NCI-H2196 treated with DMSO at 0.1 percent for 48 hours (cell line): ENCODE data around the gene CTXND1.

Experiments
- DNase-seq: peaks from one replicate; lab custom pipeline; 2025; ENCODE audit not compliant: unreplicated experiment; lab: John Stamatoyannopoulos, UW

CTXND1 gene

GRCh38 chr15:80259942-80260510, 8.0 kb upstream of the CTXND1 start:
- no peak for DNase-seq

- DNase-seq = no peak
Measured at GRCh38 chr15:80251428-80252120, 439 bp downstream of the CTXND1 start.

GRCh38 chr15:80250614-80251427, 1.2 kb downstream of the CTXND1 start:
- no peak for DNase-seq

DNA sequence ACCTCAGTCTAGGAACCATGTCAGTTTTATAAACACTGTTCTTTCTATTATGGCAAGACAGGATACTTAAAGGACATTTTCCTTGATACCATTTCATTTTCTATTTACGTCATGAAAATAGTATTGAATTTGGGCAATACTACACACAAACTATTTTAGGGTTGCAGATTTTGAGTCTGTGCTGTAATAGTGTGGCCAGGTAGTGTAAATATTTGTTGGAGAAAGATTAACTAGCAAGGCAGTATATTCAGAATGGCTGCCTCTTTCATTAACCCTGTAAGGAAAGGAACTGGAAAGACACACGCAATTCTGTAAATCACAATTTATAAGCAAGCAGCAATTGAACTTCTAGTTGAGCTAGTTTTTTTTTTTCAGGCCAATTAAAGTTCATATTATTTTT, 2.0 kb downstream of the CTXND1 start:
- no peak for DNase-seq

- DNase-seq = no peak
Measured at GRCh38 chr15:80247320-80247719, 4.7 kb downstream of the CTXND1 start.

- DNase-seq = no peak
Measured at GRCh38 chr15:80246425-80246894, 5.6 kb downstream of the CTXND1 start.

DNA sequence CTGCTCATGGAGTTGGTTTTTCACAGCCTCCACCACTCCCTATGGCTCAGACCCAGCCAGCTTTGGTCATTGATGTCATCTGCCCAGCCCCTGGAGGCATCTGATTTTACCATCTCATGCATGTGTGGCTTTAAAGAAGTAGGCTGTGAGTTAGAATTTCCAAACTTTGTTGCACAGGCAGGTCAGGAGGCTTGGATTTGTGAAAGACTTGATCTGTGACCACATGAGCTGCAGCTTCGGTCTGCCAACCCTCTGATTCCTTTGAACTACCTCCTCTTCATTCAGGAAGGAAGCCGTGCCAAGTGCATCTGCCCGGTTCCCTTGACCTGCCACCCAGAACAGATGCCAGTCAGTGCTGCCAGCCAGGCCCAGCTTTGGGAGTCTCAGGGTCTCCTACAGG, 9.2 kb downstream of the CTXND1 start:
- DNase-seq = no peak

DNA sequence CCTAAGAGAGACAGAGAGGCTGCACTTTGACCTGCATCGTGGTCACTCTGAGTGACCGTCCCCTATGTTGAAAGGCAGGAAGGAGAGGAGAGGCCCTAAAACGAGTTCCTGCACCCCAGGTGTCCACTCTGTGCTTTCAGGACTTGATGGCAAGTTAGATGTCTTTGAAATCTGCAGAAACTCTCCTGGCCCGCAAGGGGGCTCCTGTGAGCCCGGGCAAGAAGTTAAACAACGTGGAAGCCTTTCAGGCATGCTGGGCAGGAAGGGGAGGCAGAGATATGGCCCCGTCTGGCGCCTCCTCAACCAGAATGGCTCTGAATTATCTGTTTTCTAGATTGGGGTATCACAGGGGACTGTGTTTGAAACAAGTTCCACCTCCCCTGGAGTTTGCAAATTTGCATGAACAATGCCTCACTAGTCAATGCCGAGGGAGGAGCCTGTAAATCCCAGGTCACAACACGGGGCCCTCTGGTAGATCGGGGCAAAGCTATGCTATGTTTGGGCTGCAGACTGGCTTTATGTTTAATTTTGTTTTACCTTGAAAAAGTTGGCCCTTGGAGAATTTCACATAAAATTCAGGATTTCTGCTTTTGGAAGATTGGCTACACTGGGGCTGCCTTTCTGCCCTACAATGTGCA, 9.8 kb downstream of the CTXND1 start:
- no peak for DNase-seq

- no peak for DNase-seq
Measured at GRCh38 chr15:80241508-80241907, 10.5 kb downstream of the CTXND1 start.

- DNase-seq = no peak
Measured at GRCh38 chr15:80240276-80240675, 11.7 kb downstream of the CTXND1 start.

DNA sequence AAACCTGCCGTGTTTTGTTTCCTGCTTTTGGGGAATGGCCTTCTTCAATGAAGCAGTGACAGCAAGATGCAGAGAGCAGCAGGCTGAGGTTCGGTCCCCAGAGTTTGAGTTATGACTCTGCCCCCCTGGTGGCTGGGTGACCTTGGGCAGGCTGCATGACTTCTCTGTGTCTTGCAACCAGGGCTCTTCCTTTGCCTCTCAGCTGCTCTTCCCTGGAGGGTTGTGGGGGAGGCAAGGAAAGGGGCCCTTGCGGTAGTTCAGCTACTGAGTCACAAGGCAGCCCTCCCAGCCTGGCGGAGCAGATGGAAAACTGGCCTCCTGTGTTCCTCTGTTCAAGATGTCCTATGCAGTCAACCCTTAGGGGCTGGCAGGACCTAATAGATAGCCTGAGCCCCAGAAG, 17.1 kb downstream of the CTXND1 start:
- no peak for DNase-seq

DNA sequence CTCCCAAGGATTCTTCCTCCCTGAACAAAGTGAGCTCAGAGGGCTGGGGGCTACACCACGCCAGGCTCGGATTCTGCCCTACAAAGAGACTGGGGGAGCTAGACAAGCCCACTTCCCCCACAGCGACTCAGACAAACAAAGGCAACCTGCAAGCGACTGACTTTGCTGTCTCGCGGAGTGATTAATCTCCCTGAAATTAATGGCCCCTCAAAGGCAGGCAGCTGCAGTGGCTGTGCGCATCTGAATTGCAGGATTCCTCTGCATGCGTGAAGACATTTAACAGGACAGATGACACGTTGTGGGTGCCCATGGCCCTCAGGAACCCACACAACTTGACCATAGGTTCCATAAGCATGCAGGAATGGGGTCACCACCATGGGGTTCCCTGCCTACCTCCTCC, 18.4 kb downstream of the CTXND1 start:
- DNase-seq = no peak

DNA sequence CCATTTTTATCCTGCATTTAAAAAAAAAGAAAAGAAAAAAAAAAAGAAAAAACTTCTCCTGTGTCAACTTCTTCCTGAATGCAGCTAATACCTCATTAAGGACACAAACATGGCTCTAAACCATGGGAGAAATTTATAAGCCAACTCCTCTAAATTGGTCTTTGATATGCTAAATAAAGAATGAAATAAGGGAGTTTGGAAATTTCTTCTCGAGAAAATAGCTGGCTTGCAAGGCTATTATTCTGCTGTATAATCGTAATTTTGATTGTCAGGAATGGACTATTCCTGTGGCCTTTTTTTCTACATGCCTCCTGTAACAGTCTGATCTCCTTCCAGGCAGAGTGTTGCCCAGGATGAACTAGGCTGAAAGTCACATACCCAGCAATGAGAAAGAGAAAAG, 20.6 kb downstream of the CTXND1 start:
- DNase-seq = no peak

DNA sequence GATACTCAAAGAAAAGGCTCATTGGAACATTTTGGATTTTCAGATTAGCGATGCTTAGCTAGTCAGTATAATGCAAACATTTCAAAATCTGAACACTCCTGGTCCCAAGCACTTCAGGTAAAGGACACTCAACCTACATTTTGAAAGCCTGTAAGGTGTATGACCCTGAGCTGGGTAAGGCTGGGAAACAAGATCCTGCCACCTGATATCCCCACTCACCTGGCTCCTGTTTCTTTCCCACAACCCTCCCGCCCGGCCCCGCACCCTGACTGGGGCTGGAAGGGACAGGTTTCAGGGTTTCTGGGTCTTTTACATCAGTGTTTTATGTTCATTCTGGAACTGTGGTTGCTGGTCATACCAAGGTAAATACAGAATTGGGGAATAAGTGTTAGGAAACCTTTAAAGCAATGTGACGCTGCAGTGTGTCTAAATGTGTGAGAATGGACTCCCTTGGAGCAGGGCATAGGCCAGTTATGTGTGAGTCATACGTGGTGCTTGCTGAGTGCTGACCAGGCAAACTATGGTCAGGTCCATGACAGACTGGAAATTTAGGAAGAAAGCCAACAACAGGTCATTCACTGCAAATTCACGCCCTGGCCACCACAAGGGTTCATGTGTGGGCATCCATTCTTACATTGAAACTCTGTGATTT, 22.9 kb downstream of the CTXND1 start:
- DNase-seq = no peak

GRCh38 chr15:80219955-80220354, 32.1 kb downstream of the CTXND1 start:
- no peak for DNase-seq

DNA sequence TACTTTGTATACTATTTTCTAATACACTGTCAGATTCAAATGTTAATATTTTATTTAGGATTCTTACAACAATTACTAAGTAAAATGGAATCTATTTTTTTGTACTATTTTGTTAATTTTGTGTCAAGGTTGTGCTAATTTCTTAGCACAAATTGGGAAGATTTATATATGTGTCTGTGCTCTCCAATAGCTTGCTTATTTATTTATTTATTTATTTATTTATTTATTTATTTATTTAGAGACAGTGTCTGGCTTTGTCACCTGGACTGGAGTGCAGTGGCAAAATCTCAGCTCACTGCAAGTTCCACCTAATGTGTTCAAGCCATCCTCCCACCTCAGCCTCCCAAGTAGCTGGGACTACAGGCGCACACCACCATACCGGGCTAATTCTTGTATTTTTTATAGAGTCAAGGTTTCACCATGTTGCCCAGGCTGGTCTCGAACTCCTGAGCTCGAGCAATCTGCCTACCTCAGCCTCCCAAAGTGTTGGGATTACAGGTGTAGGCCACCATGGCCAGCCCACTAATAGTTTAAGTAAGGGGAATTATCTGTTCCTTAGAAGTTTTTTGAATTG, 34.6 kb downstream of the CTXND1 start:
- no peak for DNase-seq

DNA sequence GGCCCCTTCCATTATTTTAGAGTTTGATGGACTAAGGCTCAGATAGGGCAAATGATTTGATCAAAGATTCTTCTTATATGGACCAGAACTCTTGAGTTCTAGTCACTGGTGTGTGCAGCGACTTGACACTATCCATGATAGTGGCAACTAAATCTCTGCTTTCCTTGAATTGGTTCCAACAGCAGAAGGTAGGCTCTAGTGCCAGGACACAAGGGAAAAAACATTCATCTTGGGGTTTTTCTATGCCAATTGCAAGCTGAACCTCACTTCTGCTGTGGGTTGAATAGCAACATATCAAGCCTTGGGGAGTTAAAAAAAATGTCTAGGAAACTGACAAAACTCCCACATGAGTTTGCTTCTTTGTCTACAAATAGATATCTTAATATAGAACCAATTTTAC, 35.1 kb downstream of the CTXND1 start:
- DNase-seq = no peak

DNA sequence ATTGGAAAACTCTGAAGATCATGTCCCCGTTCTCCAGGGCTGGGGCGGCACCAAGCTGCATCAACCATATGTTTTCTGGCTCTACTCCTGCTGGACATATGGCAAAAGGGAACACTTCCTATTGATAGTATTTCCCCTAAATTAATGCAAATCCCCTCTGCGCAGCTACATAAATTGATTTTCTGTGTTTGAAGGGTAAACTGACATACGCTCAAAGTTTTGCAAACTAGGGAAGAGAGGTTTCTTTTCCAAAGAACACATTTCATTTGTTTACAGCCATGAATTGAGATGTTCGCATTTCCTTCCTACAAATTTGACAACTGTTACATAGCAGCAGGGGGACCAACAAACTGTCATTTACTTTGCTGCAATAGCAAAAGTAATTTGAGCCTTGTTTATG, 35.9 kb downstream of the CTXND1 start:
- DNase-seq = no peak

- DNase-seq = no peak
Measured at GRCh38 chr15:80214910-80215309, 37.1 kb downstream of the CTXND1 start.

GRCh38 chr15:80211976-80212375, 40.0 kb downstream of the CTXND1 start:
- no peak for DNase-seq
